Choroid plexus epithelial cell (primary cell): ENCODE measurements around the gene CCDC59.

Source experiments
- DNase-seq: peaks from one replicate; pipeline ENCODE4 v3.0.0-alpha.2; 2010; ENCODE audit warnings: low read depth
- H3K4me3 ChIP-seq: 2 replicates; pipeline ENCODE4 v1.5.1; 2011; ENCODE audit warnings: low read depth, mild to moderate bottlenecking, control low read depth, low read length, moderate library complexity
- TF ChIP-seq, protein P1 (sequence below): conservative IDR thresholded peaks from 2 replicates; pipeline ENCODE4 v1.5.1; 2011; ENCODE audit warnings: low read depth, mild to moderate bottlenecking, control low read depth, inconsistent platforms, low read length, moderate library complexity

Gene CCDC59, protein sequence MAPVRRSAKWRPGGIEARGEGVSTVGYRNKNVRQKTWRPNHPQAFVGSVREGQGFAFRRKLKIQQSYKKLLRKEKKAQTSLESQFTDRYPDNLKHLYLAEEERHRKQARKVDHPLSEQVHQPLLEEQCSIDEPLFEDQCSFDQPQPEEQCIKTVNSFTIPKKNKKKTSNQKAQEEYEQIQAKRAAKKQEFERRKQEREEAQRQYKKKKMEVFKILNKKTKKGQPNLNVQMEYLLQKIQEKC

GRCh38 chr12:82358200-82359114 is at the start of gene CCDC59, which contains the start of gene METTL25:
CCDC59 (minus strand) TSS chr12:82358387; CDS start chr12:82358376, 11 bp downstream.
METTL25 (plus strand) TSS chr12:82358529; CDS start chr12:82358566, 37 bp downstream.
- TF ChIP-seq, protein P1, sequence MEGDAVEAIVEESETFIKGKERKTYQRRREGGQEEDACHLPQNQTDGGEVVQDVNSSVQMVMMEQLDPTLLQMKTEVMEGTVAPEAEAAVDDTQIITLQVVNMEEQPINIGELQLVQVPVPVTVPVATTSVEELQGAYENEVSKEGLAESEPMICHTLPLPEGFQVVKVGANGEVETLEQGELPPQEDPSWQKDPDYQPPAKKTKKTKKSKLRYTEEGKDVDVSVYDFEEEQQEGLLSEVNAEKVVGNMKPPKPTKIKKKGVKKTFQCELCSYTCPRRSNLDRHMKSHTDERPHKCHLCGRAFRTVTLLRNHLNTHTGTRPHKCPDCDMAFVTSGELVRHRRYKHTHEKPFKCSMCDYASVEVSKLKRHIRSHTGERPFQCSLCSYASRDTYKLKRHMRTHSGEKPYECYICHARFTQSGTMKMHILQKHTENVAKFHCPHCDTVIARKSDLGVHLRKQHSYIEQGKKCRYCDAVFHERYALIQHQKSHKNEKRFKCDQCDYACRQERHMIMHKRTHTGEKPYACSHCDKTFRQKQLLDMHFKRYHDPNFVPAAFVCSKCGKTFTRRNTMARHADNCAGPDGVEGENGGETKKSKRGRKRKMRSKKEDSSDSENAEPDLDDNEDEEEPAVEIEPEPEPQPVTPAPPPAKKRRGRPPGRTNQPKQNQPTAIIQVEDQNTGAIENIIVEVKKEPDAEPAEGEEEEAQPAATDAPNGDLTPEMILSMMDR: peak; percentile 83
- H3K4me3 ChIP-seq: peak within 1 kb of the TSS; percentile 79
- DNase-seq: peak; percentile 99

DNA sequence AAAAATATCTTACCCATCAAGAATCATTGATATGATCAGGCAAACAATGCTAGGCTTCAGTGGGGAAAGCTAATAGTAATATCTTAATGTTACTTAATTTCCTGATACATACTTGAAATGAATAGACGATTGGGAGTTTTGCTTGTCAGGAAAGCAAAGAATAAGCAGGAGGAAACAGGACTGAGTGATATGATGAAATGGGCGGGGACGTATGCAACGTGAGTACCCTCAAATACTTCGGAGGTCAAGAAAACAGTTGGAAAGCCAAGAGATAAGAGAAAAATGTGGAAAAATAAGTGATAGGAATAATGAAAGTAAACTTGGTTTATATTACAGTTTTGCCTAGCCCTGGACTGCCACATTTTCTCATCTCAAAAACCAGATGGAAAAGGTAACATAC is 49.3 kb upstream of the CCDC59 start:
- TF ChIP-seq, protein P1: no peak
- no peak for DNase-seq
- H3K4me3 ChIP-seq: no peak overlapping the region

- TF ChIP-seq, protein P1: no peak
- no peak for DNase-seq
- no peak overlapping the region for H3K4me3 ChIP-seq
These were observed 48.5 kb upstream of the CCDC59 start for GRCh38 chr12:82406651-82407050.

GRCh38 chr12:82400819-82401218 is 42.6 kb upstream of the CCDC59 start:
- TF ChIP-seq, protein P1: no peak
- DNase-seq: no peak

DNA sequence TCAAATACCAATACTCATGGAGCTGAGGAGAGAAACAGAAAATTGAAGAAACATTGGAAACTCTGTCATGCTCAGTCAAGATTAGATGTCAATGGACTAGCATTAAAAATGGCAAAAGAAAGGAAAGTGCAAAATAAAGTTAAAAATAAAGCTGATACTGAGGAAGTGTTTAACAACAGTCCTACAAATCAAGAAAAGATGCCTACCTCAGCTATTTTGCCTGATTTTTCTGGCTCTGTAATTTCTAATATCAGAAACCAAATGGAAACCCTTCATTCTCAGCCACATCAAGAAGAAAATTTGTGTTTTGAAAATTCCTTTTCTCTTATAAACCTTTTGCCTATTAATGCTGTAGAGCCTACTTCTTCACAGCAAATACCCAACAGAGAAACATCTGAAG is 40.7 kb upstream of the CCDC59 start:
- DNase-seq: no peak
- H3K4me3 ChIP-seq: no peak overlapping the region
- TF ChIP-seq, protein P1: no peak

More at GRCh38 chr12:82400819-82401218, 42.6 kb upstream of the CCDC59 start:
- no peak overlapping the region for H3K4me3 ChIP-seq

- DNase-seq: peak; percentile 62
- H3K4me3 ChIP-seq: no peak overlapping the region
- TF ChIP-seq, protein P1: peak; percentile 62
These were observed 25.9 kb upstream of the CCDC59 start for GRCh38 chr12:82383930-82384552.
